CD8-positive, alpha-beta memory T cell (primary cell): Measurements from ENCODE around the gene TEX19. TPM values are rescaled to one million over a fixed set of nuclear protein-coding genes. Genes with fewer than 3 reads are reported as not detected.
A peak's percentile ranks its signal among the peaks of the same experiment; 100 is the strongest.

Source experiments
- CTCF ChIA-PET: fragments of 350-600 bp; sonication (Branson Sonifier 250); formaldehyde crosslinking; loops from one replicate; lab custom pipeline; 2021; ENCODE audit warnings: antibody characterized with exemption; lab: Charles Lee
- POLR2A ChIA-PET: fragments of 350-600 bp; sonication (Branson Sonifier 250); formaldehyde crosslinking; loops from one replicate; lab custom pipeline; 2021; ENCODE audit warnings: antibody characterized with exemption; lab: Charles Lee
- DNase-seq, 5 donors: peaks; one replicate each; pipeline versions ENCODE4 v3.0.0 to v3.0.0-alpha.2; 2020 to 2022; ENCODE audit warnings: mixed read lengths in 1 of 5
- H3K27ac ChIP-seq: one replicate; pipeline ENCODE4 v1.7.0; 2013; ENCODE audit warnings: low read depth, mild to moderate bottlenecking, low read length, moderate library complexity
- H3K27me3 ChIP-seq: 2 replicates; pipeline ENCODE4 v1.7.0; 2013; ENCODE audit warnings: low read length, mild to moderate bottlenecking; ENCODE audit not compliant: insufficient read depth, poor library complexity, severe bottlenecking
- H3K36me3 ChIP-seq: 2 replicates; pipeline ENCODE4 v1.7.0; 2013; ENCODE audit warnings: mild to moderate bottlenecking, low read length, moderate library complexity; ENCODE audit not compliant: insufficient read depth
- H3K4me1 ChIP-seq: 2 replicates; pipeline ENCODE4 v1.7.0; 2013; ENCODE audit warnings: mild to moderate bottlenecking, low read length, moderate library complexity; ENCODE audit not compliant: insufficient read depth
- H3K4me3 ChIP-seq: 2 replicates; pipeline ENCODE4 v1.7.0; 2013; ENCODE audit warnings: mild to moderate bottlenecking, low read length
- H3K9me3 ChIP-seq: 2 replicates; pipeline ENCODE4 v1.7.0; 2013; ENCODE audit warnings: mild to moderate bottlenecking, low read length
- H3K27ac Mint-ChIP-seq, 8 donors: one replicate each; pipeline ENCODE4 v1.8.0; 2020 to 2021; ENCODE audit warnings: mixed read lengths in 8 of 8, mild to moderate bottlenecking in 6 of 8, inconsistent platforms in 3 of 8, moderate library complexity in 3 of 8
- H3K27me3 Mint-ChIP-seq, 2 donors: one replicate each; pipeline ENCODE4 v1.8.0; 2020 to 2021; ENCODE audit warnings: mixed read lengths in 2 of 2, mild to moderate bottlenecking in 1 of 2, moderate library complexity in 1 of 2
- H3K36me3 Mint-ChIP-seq, 3 donors: one replicate each; pipeline ENCODE4 v1.8.0; 2020 to 2021; ENCODE audit warnings: mixed read lengths in 3 of 3, inconsistent platforms in 1 of 3, mild to moderate bottlenecking in 1 of 3
- H3K4me1 Mint-ChIP-seq, 3 donors: one replicate each; pipeline ENCODE4 v1.8.0; 2020 to 2021; ENCODE audit warnings: mixed read lengths in 3 of 3, inconsistent platforms in 1 of 3, mild to moderate bottlenecking in 1 of 3
- H3K4me3 Mint-ChIP-seq, 7 donors: one replicate each; pipeline ENCODE4 v1.8.0; 2020 to 2021; ENCODE audit warnings: mixed read lengths in 7 of 7, mild to moderate bottlenecking in 6 of 7, moderate library complexity in 4 of 7, inconsistent platforms in 2 of 7
- H3K9me3 Mint-ChIP-seq, 5 donors: one replicate each; pipeline ENCODE4 v1.8.0; 2020 to 2022; ENCODE audit warnings: mixed read lengths in 5 of 5, mild to moderate bottlenecking in 3 of 5, moderate library complexity in 2 of 5, inconsistent platforms in 1 of 5
- polyA plus RNA-seq: library from polyadenylated mRNA; unstranded; fragments of 300-500 nt; fragmentation: Illumina TruSeq; gene quantifications from one replicate; pipeline ENCODE4 v1.2.3, GENCODE V29; 2021
- total RNA-seq, 2 experiments: library from RNA; stranded (reverse); gene quantifications; one replicate each; pipeline ENCODE4 v1.2.3, GENCODE V29; 2021

The TEX19 gene
- total and polyA plus RNA-seq, 3 experiments from 2014 or later = not detected

- ChIA-PET POLR2A (no interaction called here), CTCF (interaction anchor here (1.2 kb wide), 1 partner anchor 41 kb away, joined by 3 read pairs; no protein-coding TSS in a partner anchor)
- peaks cover 16% of the 10 kb centered on the region for H3K4me1 ChIP-seq
- no peaks in the 10 kb centered on the region for H3K9me3 Mint-ChIP-seq
- H3K36me3 Mint-ChIP-seq = peaks cover 0 to 2% (median 0%) of the 10 kb centered on the region in 3 donors
- no peak overlapping the region for H3K4me3 Mint-ChIP-seq
- no peak overlapping the region for H3K4me3 ChIP-seq
- no peaks in the 10 kb centered on the region for H3K36me3 ChIP-seq
- peak overlapping the region in 1 of 8 donors; percentile 49 for H3K27ac Mint-ChIP-seq
- H3K27me3 ChIP-seq = no peaks in the 10 kb centered on the region
- DNase-seq = no peak
- H3K27ac ChIP-seq = peak overlapping the region; percentile 63
- no peaks in the 10 kb centered on the region for H3K9me3 ChIP-seq
- H3K27me3 Mint-ChIP-seq = peaks cover 3 to 4% of the 10 kb centered on the region in 2 donors
- peaks cover 10 to 19% (median 16%) of the 10 kb centered on the region in 3 donors for H3K4me1 Mint-ChIP-seq
These were observed 20.0 kb upstream of the TEX19 start for GRCh38 chr17:82338858-82339633.

DNA sequence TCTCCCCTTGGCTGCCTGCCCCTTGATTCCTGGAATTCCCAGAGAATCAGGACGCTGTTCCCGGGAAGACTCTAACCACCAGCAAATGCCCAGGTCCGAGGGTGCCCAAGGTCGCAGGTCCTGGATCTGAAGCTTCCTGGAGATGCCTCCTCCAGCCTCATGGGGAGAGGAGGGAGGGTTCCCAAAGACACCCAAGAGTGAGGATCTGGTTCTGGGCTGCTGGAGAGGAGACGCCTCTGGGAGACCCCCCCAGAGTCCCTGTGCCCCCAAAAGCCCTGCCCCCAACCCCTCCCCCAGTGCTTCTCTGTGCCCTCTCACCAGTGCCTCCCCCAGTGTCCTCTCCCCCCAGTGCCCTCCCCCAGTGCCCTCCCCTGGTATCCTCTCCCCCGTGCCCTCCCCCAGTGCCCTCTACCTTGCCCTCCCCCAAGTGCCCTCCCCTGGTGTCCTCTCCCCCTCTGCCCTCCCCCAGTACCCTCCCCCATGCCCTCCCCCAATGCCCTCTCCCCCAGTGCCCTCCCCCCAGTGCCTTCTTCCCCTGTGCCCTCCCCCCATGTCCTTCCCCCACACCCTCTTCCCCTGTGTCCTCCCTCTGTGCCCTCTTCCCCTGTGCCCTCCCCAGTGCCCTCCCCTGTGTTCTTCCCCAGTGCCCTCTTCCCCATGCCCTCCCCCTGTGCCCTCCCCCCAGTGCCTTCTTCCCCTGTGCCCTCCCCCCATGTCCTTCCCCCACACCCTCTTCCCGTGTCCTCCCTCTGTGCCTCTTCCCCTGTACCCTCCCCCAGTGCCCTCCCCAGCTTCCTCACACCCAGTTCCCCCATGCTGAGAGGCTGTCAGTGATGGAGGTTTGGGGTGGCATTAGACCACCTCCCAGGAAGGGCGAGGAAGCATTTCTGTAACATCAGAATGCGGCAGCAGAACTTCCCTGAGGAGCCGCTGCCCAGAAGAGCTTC is 19.1 kb upstream of the TEX19 start:
- no peak for DNase-seq
- H3K4me3 Mint-ChIP-seq = no peak overlapping the region
- H3K27ac Mint-ChIP-seq = no peak overlapping the region
- no peaks in the 10 kb centered on the region for H3K27me3 ChIP-seq
- no peaks in the 10 kb centered on the region for H3K9me3 ChIP-seq
- peaks cover 0 to 2% (median 0%) of the 10 kb centered on the region in 3 donors for H3K36me3 Mint-ChIP-seq
- no peaks in the 10 kb centered on the region for H3K9me3 Mint-ChIP-seq
- H3K4me1 ChIP-seq = peaks cover 7% of the 10 kb centered on the region
- ChIA-PET CTCF (no interaction called here), POLR2A (no interaction called here)
- H3K27me3 Mint-ChIP-seq = peaks cover 2 to 4% of the 10 kb centered on the region in 2 donors
- no peak overlapping the region for H3K4me3 ChIP-seq
- H3K27ac ChIP-seq = peak overlapping the region; percentile 63
- H3K36me3 ChIP-seq = no peaks in the 10 kb centered on the region
- H3K4me1 Mint-ChIP-seq = peaks cover 8 to 13% (median 9%) of the 10 kb centered on the region in 3 donors

- Histone ChIP-seq H3K36me3 (no peaks in the 10 kb centered on the region), H3K27me3 (no peaks in the 10 kb centered on the region), H3K4me1 (peaks cover 4% of the 10 kb centered on the region), H3K27ac (peak overlapping the region; percentile 1), H3K4me3 (no peak overlapping the region), H3K9me3 (no peaks in the 10 kb centered on the region)
- H3K9me3 Mint-ChIP-seq = no peaks in the 10 kb centered on the region
- CTCF ChIA-PET = interaction anchor here (1.8 kb wide), 1 partner anchor 9 kb away, joined by 4 read pairs; no protein-coding TSS in a partner anchor
- POLR2A ChIA-PET = interaction anchor here (0.6 kb wide), 1 partner anchor 236 kb away, joined by 3 read pairs; no protein-coding TSS in a partner anchor
- H3K4me1 Mint-ChIP-seq = peaks cover 5 to 6% (median 6%) of the 10 kb centered on the region in 3 donors
- no peak overlapping the region for H3K27ac Mint-ChIP-seq
- no peak overlapping the region for H3K4me3 Mint-ChIP-seq
- H3K27me3 Mint-ChIP-seq = peaks cover 3 to 6% of the 10 kb centered on the region in 2 donors
- no peaks in the 10 kb centered on the region for H3K36me3 Mint-ChIP-seq
- no peak for DNase-seq
These were observed 16.5 kb upstream of the TEX19 start for GRCh38 chr17:82342361-82343079.

DNA sequence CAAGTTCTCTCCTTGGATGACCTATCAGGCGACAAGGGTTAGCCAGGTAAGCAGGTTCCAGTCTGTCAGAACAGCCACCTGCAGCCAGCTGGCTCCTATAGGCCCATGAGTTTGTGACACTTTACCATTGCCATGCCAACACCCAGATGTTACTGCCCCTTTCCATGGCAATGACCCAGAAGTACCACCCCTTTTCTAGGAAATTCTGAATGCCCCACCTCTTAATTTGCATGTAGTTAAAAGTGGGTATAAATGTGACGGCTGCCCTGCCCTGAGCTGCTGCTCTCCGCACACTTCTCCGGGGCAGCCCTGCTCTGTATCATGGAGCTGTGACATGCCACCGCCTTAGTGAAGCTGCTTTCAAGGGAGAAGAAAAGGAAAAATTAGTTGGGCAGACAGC is 15.5 kb upstream of the TEX19 start:
- POLR2A ChIA-PET = no interaction called here
- Histone ChIP-seq H3K27ac (peak overlapping the region; percentile 1), H3K9me3 (no peaks in the 10 kb centered on the region), H3K4me1 (peaks cover 4% of the 10 kb centered on the region), H3K4me3 (no peak overlapping the region), H3K36me3 (no peaks in the 10 kb centered on the region), H3K27me3 (no peaks in the 10 kb centered on the region)
- Mint-ChIP-seq H3K27me3 (peaks cover 3 to 11% of the 10 kb centered on the region in 2 donors), H3K4me1 (peaks cover 5 to 6% (median 6%) of the 10 kb centered on the region in 3 donors), H3K36me3 (no peaks in the 10 kb centered on the region), H3K4me3 (no peak overlapping the region), H3K9me3 (no peaks in the 10 kb centered on the region), H3K27ac (no peak overlapping the region)
- no peak for DNase-seq
- CTCF ChIA-PET = interaction anchor here (0.7 to 1.8 kb wide), 4 partner anchors 8 to 313 kb away, joined by 3 to 4 read pairs (median 3); no protein-coding TSS in a partner anchor

- POLR2A ChIA-PET = no interaction called here
- H3K4me3 ChIP-seq = no peak overlapping the region
- DNase-seq = no peak
- peak overlapping the region; percentile 86 for H3K27ac ChIP-seq
- Mint-ChIP-seq H3K9me3 (no peaks in the 10 kb centered on the region), H3K4me1 (peaks cover 3 to 6% (median 3%) of the 10 kb centered on the region in 3 donors), H3K36me3 (no peaks in the 10 kb centered on the region), H3K4me3 (no peak overlapping the region), H3K27ac (no peak overlapping the region), H3K27me3 (peaks cover 4 to 17% of the 10 kb centered on the region in 2 donors)
- no peaks in the 10 kb centered on the region for H3K36me3 ChIP-seq
- CTCF ChIA-PET = interaction anchor here (0.9 to 1.2 kb wide), 2 partner anchors 43 to 314 kb away, joined by 3 to 4 read pairs; no protein-coding TSS in a partner anchor
- peaks cover 4% of the 10 kb centered on the region for H3K4me1 ChIP-seq
- H3K9me3 ChIP-seq = no peaks in the 10 kb centered on the region
- H3K27me3 ChIP-seq = no peaks in the 10 kb centered on the region
These were observed 14.7 kb upstream of the TEX19 start for GRCh38 chr17:82344175-82344907.

- Histone ChIP-seq H3K4me3 (no peak overlapping the region), H3K4me1 (peaks cover 4% of the 10 kb centered on the region), H3K9me3 (no peaks in the 10 kb centered on the region), H3K27ac (peak overlapping the region; percentile 86), H3K36me3 (no peaks in the 10 kb centered on the region), H3K27me3 (no peaks in the 10 kb centered on the region)
- Mint-ChIP-seq H3K9me3 (no peaks in the 10 kb centered on the region), H3K4me3 (no peak overlapping the region), H3K36me3 (no peaks in the 10 kb centered on the region), H3K27ac (no peak overlapping the region), H3K27me3 (peaks cover 5 to 21% of the 10 kb centered on the region in 2 donors), H3K4me1 (peaks cover 3 to 6% (median 3%) of the 10 kb centered on the region in 3 donors)
- ChIA-PET POLR2A (no interaction called here), CTCF (interaction anchor here (1.2 kb wide), 1 partner anchor 44 kb away, joined by 4 read pairs; no protein-coding TSS in a partner anchor)
- no peak for DNase-seq
These were observed 13.7 kb upstream of the TEX19 start for GRCh38 chr17:82345151-82345976.
